HG02885 (cell line): Measurements from ENCODE around the gene RNF8.
"Not testable (repeated sequence)": the region's sequence is repeated elsewhere in the genome, so short reads cannot be mapped to it uniquely, and the experiment has no call there.

Experiments used
- ATAC-seq: cut with Tn5 transposase; IDR thresholded peaks from one replicate; pipeline ENCODE4 v1.9.1; 2021; ENCODE audit warnings: mild to moderate bottlenecking; ENCODE audit not compliant: unreplicated experiment, poor library complexity

Gene RNF8

DNA sequence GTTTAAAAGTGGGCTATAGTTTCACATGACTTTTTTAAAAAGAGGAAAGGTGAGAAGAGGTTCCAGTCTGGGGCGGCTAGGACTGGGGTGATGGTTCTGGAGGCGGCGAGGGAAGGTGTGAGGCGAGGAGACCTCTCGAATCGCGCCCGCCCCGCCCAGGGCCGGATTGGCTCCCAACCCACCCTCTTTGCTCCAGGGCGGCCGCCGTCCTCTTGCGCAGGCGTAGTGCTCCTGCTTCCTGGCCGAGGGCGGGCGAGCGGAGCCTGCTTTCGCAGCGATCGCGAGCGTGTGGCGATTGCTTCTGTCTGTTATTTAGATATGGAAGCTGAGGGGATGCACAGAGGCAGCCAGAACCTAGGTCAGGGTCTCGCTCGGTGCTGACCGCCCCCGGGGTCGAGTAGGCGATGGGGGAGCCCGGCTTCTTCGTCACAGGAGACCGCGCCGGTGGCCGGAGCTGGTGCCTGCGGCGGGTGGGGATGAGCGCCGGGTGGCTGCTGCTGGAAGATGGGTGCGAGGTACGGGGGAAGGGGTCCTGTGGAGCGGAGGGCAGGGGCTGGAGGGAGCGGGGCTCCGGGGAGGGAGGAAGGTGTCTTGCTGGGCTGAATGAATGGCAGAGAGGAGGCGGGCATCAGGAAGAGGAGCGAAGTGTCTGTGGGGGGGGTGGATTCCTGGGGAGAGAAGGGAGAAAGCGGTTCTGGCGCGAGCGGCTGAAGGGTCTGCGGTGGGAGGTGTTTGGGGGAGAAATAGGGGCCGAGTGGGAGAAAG is at the start of gene RNF8:
TSS of gene RNF8 (plus strand) at position 223 of the 765 bp plus-strand sequence. CDS start at position 405, 182 bp downstream.
- ATAC-seq = peak; percentile 93

GRCh38 chr6:37304766-37305165 is 49.0 kb upstream of the RNF8 start:
- ATAC-seq = no peak

GRCh38 chr6:37305841-37306425 is 47.9 kb upstream of the RNF8 start:
- no peak for ATAC-seq

DNA sequence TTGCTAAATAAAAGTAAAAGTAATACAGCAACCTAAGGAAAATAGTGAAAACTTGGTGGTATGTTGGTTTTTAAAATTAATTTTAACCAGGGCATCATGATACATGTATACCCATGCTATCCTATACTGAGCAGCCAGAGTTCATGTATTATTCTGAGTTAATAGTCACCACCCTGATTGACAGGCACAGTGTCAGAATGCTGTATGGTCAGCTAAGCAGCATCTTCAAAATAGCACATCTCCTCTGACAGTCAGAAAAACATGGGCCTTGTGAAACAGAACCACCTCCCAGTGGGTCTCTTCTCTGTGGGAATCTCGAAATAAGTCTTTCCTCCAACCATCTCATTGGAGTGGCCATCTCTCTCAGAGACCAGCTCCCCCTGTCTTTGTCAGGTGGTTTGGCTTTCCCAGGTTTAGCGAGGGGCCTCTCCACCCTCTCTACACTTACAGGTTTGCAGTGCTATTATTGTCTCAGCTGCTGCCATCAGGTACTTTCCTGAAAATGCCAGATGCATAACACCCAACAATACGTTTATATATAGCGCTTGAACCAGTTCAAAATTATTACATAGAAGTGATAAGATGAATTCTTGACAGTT is 47.1 kb upstream of the RNF8 start:
- no peak for ATAC-seq

DNA sequence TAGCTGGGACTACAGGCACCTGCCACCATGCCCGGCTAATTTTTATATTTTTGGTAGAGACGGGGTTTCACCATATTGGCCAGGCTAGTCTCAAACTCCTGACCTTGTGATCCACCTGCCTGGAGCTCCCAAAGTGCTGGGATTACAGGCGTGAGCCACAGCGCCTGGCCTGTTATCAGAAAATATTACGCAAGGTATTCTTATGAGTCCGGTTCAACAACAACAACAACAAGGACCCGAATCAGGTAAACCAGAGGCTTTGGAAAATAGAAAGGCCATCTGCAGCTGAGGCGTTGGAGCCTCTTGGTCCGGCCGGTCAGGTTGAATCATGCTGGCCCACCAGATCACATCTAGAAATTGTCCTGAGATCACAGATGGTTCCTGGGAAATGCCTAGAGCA is 46.3 kb upstream of the RNF8 start:
- ATAC-seq = not testable (repeated sequence)

DNA sequence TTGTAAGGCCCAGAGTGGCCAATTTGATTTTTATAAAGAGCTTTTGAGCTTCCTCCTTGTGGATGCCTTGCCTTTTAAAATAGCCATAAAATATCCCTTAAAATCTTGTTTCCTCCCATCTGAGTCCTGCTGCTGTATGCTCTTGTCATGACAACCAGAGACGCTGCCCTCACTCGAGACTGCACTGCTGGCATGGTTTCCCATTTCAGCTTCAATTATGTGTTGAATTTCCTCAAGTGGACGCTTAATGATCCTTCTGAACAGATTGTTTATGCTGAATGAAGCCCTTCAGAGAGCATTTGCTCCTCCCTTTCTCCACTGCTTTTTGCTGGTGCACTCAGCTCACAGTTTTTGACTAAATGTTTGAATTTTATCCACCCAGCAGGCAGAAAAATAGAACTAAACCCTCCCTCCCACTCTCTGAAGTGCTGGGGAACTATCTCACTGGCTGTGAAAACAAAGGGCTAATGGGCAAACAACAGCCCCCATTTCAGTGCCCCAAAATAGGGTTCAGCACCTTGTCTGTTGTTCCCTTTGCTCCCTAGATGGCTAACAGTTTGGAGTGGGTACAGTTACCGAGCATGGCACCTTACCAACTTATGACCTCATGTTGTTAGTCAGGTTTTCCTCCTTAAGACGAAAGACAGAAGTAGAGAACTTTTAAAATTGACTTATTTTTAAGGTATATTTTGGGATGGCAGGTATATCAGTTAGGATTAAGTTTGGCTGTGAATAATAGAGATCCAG is 45.5 kb upstream of the RNF8 start:
- no peak for ATAC-seq

DNA sequence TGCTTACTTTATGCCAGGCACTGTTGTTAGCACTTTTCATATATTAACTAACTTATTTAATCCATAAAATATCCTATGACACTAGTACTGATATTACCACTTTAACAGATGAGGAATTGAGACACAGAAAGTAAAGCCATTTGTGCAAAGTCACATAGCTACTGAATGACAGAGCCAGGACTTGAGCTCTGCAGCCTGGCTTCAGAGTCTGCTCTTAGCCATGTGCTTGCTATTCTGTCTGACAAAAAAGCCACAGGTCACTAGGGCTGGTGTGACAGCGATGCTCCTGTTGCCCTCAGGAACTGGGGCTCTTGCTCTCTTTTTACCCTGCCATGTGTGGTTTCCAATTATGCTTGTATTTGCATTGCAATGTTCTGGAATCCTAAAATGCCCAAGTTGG is 44.7 kb upstream of the RNF8 start:
- ATAC-seq = no peak

- ATAC-seq = no peak
Measured at GRCh38 chr6:37309692-37310091, 44.1 kb upstream of the RNF8 start.

- no peak for ATAC-seq
Measured at GRCh38 chr6:37310966-37311365, 42.8 kb upstream of the RNF8 start.

DNA sequence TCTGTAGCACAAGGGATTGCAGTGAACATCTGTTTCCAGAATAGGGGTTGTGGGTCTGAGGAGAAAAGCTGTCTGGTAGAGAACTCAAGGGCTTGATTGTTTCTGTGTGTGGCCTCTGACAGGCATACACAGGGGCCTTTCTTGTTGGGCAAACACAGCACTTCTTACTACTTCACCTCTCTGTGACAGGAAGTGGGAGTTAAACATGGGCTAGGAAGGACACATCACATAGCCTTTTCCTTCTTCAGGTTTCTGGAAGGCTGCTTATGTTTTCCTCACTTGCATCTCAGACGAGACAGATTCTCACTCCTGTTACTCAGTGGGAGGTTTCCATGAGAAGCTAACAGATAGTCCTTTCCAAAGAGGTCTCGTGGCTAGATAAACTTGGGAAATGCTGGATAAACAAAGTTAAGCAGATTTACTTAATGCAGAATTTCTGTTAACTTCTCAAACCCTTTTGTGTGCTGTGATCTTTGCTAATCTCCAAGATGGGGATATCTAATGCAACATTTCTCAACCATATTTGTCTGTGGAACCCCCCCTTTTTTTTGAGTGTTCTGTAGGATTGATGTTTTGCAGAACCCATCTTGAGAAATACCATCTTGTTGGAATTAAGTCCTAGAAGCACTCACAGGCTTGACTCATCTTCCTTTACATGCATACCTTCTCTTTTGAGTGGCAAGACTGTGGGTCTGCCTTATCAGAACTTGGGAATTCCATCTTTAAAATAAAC is 41.9 kb upstream of the RNF8 start:
- no peak for ATAC-seq

- no peak for ATAC-seq
Measured at GRCh38 chr6:37313723-37314486, 39.9 kb upstream of the RNF8 start.

GRCh38 chr6:37314487-37315156 is 39.2 kb upstream of the RNF8 start:
- no peak for ATAC-seq

GRCh38 chr6:37315157-37315515 is 38.6 kb upstream of the RNF8 start:
- no peak for ATAC-seq

- no peak for ATAC-seq
Measured at GRCh38 chr6:37316071-37316470, 37.7 kb upstream of the RNF8 start.

DNA sequence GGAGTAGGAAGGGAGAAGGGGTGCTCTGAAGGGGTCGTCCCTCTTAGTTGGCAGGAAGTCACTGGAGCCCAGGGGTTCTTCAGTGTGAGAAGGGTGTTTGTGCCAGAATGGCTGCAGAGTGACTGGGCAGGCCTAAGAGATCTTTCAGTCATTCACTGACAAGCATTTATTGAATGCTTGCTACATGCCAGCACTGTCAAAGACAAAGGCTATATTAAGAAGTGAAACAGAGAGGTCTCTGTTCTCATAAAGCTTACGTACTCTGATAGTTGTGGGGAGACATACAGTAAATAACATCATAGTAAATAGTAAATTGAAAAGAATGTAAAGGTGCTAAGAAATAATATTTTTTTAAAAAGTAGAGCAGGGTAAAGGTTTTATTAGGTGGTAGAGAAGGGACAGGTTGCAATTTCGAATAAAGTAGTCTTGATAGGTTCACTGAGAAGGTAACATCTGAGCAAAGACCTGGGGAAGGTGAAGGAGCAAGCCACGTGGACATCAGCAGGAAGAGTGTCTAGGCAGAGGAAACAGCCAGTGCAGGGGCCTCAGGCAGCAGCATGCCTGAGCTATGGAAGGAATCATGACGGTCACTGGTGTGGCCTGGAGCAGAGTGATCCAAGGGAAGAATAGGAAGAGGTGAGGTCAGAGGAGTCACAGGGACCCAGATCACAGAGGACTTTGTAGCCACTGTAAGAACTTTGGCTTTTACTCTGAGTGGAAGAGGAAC is 36.3 kb upstream of the RNF8 start:
- ATAC-seq = no peak

GRCh38 chr6:37319156-37319555 is 34.6 kb upstream of the RNF8 start:
- ATAC-seq = no peak

GRCh38 chr6:37319856-37320480 is 33.8 kb upstream of the RNF8 start:
- ATAC-seq = no peak

DNA sequence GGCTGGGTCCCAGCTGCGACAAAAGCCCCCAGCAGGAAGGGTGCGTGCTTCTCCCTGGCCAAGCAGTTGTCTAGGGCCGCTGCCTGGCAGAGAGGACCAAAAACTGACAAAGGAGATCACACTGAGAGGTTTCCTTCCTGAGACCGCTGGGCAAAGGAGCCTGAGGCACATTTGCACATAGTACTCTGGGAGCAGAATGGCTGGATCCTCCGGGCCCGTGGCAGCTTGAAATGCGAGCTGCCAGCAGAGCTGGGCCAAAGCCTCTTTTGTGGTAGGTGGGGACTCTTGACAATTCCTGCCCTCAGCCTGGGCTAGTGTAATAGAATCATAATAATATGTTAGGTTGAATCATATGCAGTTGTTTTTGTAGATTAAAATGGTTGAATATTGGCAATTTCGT is 33.1 kb upstream of the RNF8 start:
- ATAC-seq = no peak
